SK-N-MC (cell line): ENCODE measurements around the gene ANK2.

ENCODE experiments used
- DNase-seq: peaks from one replicate; pipeline ENCODE4 v3.0.0-alpha.2; 2011; ENCODE audit warnings: low read depth, low spot score
- H3K27ac ChIP-seq: fragments of 200-600 bp; sonication (generic); 2 replicates; pipeline ENCODE4 v1.5.1; 2016; ENCODE audit warnings: mixed run types
- H3K36me3 ChIP-seq: fragments of 200-600 bp; sonication (generic); 2 replicates; pipeline ENCODE4 v1.6.1; 2017; ENCODE audit warnings: antibody characterized with exemption, low read length, mixed read lengths; ENCODE audit not compliant: insufficient read depth
- H3K4me3 ChIP-seq: fragments of 200-600 bp; sonication (generic); 2 replicates; pipeline ENCODE4 v1.5.1; 2016
- H3K9ac ChIP-seq: fragments of 200-600 bp; sonication (generic); 2 replicates; pipeline ENCODE4 v1.8.0; 2017; ENCODE audit warnings: mixed run types, mixed read lengths; ENCODE audit not compliant: insufficient read length
- H3K9me3 ChIP-seq: fragments of 200-600 bp; sonication (generic); 2 replicates; pipeline ENCODE4 v1.6.1; 2017; ENCODE audit warnings: low read depth, mild to moderate bottlenecking, antibody characterized with exemption, low read length, moderate library complexity, mixed read lengths
- EZH2 ChIP-seq: fragments of 200-600 bp; sonication (generic); IDR thresholded peaks from one replicate; pipeline ENCODE4 v1.6.1; 2017; ENCODE audit warnings: antibody characterized with exemption
- FOXP2 ChIP-seq: optimal IDR thresholded peaks from 2 replicates; pipeline ENCODE3; 2011; ENCODE audit warnings: mild to moderate bottlenecking, moderate library complexity; ENCODE audit not compliant: insufficient read depth; ENCODE audit errors: extremely low read length, control extremely low read depth
- POLR2AphosphoS5 ChIP-seq: IDR thresholded peaks from 2 replicates; pipeline ENCODE4 v1.6.1; 2012; ENCODE audit warnings: mild to moderate bottlenecking, low read depth, low read length, borderline replicate concordance

Gene ANK2

DNA sequence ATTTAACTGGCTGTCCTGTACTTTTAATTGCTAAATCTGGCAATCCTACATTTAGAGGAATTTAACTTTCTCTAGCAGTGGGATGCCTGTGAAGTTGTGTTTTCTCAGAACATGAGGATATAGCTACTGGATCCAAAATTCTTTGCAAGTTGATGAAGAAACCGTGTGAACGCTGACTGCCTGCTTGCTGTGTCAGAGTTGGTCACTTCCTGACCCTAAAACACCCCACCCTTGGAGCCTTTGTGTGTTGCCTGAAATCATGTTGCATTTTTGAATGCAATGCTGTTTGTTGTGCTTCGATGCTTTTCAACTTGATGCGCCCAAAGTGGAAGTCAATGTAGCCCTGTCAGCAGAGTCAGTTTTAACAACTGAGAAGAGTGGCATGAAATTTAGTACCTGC lies 211.2 kb downstream of the ANK2 start:
- no peak overlapping the region for H3K4me3 ChIP-seq
- H3K36me3 ChIP-seq = no peaks in the 10 kb centered on the region
- DNase-seq = no peak
- no peak overlapping the region for H3K27ac ChIP-seq
- TF ChIP-seq EZH2 (no peak), FOXP2 (no peak), POLR2AphosphoS5 (no peak)
- no peak overlapping the region for H3K9ac ChIP-seq
- no peaks in the 10 kb centered on the region for H3K9me3 ChIP-seq

DNA sequence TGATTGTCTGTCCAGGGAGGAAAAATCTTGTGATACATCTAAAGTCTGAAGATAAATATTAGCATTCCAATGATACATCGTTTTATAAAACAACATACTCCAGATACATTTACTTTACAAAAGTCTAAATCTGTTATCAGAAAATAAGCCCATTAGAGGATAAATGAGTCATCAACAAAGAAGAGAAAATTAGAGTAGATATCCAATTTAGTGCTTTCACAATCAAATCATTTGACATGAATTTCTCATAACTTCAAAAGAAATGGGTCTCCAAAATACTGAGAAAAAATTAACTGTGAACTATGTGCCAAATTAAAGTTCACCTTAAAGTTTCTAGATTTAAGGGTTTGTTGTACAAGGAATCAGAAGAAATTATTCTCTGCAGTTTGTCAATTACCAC lies 213.8 kb downstream of the ANK2 start:
- no peak overlapping the region for H3K4me3 ChIP-seq
- no peak for DNase-seq

DNA sequence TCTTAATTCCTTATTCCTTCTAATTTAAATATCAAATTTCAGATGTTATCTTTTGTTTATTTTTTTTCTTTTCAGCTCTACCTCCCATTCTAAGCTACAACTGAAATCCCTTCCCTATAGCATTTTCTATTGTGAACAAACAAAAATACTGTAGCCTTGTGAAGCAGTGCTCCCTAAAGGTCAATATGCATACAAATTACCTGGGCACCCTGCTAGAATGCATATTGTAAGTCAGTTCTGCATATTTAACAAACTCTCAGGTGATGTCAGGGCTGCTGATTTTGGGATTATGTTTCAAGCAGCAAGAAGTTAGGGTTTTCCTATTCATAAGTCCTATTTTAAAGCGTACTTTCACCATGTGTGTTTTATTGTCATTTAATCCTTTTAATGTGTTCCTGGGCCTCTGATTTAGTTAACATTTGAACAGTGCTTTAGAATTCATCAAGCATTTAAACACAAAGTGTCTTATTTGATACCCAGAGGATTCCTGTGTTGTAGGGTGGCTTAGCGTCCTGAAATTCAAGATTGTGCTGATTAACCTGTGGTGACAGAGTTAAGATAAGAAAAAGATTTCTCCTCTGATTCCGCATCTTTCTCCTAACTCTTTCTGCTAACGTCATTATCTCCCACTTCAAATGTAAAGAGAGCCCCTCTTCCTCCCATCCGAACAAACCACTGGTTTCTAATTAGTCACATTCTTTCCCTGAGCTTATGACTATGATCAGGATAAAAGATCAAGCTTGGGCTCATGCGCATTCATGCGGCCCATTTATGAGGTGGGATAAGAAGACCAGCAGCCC lies 221.3 kb downstream of the ANK2 start:
- Histone ChIP-seq H3K4me3 (no peak overlapping the region), H3K9me3 (no peaks in the 10 kb centered on the region), H3K9ac (no peak overlapping the region), H3K36me3 (no peaks in the 10 kb centered on the region), H3K27ac (no peak overlapping the region)
- DNase-seq = no peak
- no peak for TF ChIP-seq FOXP2

More for the DNA sequence above, 213.8 kb downstream of the ANK2 start:
- no peak overlapping the region for H3K9ac ChIP-seq
- H3K9me3 ChIP-seq = no peaks in the 10 kb centered on the region
- TF ChIP-seq EZH2 = no peak
- TF ChIP-seq POLR2AphosphoS5 = no peak
- no peak for TF ChIP-seq FOXP2
- no peaks in the 10 kb centered on the region for H3K36me3 ChIP-seq
- H3K27ac ChIP-seq = no peak overlapping the region

DNA sequence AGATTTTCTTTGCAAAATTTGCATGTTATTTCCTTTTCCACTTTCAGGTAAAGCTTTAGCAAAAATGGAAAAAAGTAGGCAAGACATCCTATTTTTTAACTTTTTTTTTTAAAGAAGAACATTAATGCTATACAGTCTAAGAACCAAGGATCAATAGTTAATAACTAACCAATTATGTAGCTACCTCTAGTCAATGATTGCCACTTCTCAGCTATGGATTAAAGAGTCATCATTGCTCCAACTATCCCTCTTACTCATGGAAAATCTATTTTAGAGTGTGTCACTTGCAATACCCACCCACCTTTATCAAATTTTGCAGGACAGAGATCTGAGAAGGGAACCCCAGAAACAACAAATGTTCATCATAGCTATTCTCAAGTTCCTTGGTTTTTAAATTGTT lies 223.1 kb downstream of the ANK2 start:
- H3K4me3 ChIP-seq = no peak overlapping the region
- TF ChIP-seq POLR2AphosphoS5 (no peak), FOXP2 (no peak), EZH2 (no peak)

DNA sequence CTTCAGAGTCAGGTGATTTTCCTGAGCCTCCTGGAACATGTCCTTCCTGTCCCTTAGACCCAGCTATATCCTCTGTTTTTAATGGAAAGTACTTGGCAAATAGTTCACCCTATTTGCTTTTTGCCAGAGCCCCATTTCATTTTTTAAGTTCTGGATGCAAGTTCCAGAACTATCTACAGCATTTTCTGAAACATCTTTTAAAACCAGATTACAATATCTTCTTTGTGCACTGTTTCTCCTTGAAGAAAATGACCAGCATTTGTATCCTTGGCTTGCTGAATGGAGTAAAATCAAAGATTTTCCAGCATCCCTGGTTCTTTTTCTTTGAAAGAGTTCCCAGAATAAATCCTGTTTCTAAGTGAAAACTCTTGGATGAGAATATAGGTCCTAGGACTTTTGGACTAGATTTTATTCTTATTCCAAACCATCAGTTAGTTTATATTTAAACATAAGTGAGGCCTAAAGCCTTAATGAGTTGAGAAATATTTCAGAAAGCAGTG lies 224.3 kb downstream of the ANK2 start:
- DNase-seq = no peak
- TF ChIP-seq EZH2 = no peak
- TF ChIP-seq FOXP2 = no peak
- no peak for TF ChIP-seq POLR2AphosphoS5
- Histone ChIP-seq H3K9ac (no peak overlapping the region), H3K27ac (no peak overlapping the region), H3K9me3 (no peaks in the 10 kb centered on the region), H3K4me3 (no peak overlapping the region), H3K36me3 (no peaks in the 10 kb centered on the region)

More for the DNA sequence above, 223.1 kb downstream of the ANK2 start:
- Histone ChIP-seq H3K9ac (no peak overlapping the region), H3K36me3 (no peaks in the 10 kb centered on the region), H3K9me3 (no peaks in the 10 kb centered on the region), H3K27ac (no peak overlapping the region)
- DNase-seq = no peak

DNA sequence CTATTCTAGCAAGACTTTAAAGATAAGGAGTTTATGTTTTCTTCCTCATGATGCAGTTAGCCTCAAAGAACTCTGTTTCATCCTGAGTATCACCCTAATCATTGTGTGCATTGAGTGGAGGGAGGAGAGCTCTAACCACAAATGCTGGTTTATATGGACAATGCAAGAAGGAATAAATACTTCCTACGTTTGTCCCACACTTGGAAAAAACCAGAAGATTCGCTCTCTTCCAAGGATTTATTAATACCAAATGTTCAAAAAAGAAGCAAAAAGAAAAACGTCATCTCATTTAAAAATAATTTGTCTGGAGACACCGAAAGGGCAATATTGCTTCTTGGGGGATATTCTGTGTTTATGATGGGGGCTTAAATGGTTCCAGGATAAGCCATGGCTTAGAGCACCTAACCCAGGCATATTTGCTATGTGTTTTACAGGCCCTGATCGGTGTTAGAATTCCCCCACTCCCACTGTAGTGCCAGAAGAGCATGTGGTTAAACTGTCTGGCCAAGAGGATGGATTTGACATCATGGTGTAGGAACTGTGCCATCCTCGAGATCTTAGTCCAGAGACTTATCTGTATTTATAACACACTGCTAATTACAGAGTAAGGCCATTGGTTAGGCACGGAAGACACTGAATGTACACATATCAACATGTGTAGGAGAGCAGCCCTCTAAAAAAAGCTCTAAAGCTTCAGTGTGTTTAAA lies 227.2 kb downstream of the ANK2 start:
- Histone ChIP-seq H3K27ac (no peak overlapping the region), H3K9ac (no peak overlapping the region), H3K36me3 (no peaks in the 10 kb centered on the region), H3K9me3 (no peaks in the 10 kb centered on the region), H3K4me3 (no peak overlapping the region)
- no peak for DNase-seq
- TF ChIP-seq EZH2 (no peak), POLR2AphosphoS5 (no peak), FOXP2 (no peak)

DNA sequence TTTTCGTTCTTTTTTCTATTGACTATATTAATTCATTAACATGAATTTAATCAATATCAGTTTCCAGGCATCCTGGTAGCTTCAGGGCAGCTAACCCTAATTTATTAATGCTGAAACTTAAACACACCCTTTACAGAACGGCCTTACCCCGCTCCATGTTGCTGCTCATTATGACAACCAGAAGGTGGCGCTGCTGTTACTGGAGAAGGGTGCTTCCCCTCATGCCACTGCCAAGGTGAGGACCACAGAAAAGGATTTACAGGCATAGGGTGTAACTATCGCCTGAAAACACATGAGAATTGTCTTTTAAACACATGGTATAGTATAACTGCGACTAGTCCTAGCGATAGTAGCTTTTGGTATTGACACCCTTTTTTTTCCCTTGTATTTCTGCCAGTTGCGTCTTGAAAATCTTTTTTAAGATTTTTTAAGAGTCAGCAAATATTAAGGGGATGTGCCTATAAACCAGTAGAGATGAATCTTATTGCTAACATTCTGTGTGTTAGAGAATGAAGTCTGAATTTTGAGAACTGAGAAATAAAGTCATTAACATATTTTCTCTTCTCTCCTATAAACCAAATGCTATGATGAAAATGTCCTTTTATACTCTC lies 229.0 kb downstream of the ANK2 start:
- DNase-seq = peak; percentile 51
- no peak overlapping the region for H3K4me3 ChIP-seq
- no peaks in the 10 kb centered on the region for H3K9me3 ChIP-seq
- H3K36me3 ChIP-seq = no peaks in the 10 kb centered on the region
- no peak overlapping the region for H3K9ac ChIP-seq
- H3K27ac ChIP-seq = no peak overlapping the region
- TF ChIP-seq EZH2 (no peak), FOXP2 (no peak), POLR2AphosphoS5 (no peak)

DNA sequence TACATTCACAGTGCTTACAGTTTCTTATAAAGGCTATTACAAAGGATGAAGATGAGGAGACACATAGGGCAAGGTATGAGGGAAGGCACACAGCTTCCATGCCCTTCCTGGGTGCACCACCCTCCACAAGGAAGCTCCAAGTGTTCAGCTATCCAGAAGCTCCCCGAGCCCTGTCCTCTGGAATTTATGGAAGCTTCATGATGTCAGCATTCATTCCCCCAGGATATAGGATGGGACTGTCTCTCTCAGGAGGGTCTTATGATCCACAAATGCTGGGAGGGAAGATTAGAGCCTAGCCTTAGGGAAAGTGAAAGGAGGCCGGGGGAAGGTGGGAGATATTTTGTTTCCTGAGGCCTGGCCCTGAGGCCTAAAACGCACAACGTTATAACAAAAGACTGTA lies 236.0 kb downstream of the ANK2 start:
- no peak for DNase-seq
- no peak for TF ChIP-seq FOXP2
- TF ChIP-seq EZH2 = no peak
- TF ChIP-seq POLR2AphosphoS5 = no peak
- Histone ChIP-seq H3K4me3 (no peak overlapping the region), H3K9ac (no peak overlapping the region), H3K36me3 (no peaks in the 10 kb centered on the region), H3K27ac (no peak overlapping the region), H3K9me3 (no peaks in the 10 kb centered on the region)

DNA sequence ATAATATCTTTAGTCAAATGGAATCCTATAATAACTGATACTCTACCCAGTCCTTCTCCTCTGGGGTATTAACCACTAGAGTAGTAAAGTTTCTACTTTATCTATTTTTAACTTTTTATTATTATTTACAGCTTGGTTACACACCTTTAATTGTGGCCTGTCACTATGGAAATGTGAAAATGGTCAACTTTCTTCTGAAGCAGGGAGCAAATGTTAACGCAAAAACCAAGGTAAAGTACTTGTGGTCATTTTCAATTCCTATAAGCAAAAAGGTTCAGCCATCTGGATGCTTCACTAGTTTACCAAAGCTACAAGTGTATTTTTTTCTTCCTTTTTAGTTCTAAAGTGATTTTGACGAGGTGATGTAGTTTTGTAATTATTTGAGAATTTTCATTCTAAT lies 238.8 kb downstream of the ANK2 start:
- no peak for TF ChIP-seq POLR2AphosphoS5
- no peak for TF ChIP-seq EZH2
- TF ChIP-seq FOXP2 = no peak
- DNase-seq = no peak
- Histone ChIP-seq H3K9ac (no peak overlapping the region), H3K4me3 (no peak overlapping the region), H3K36me3 (no peaks in the 10 kb centered on the region), H3K27ac (no peak overlapping the region), H3K9me3 (no peaks in the 10 kb centered on the region)
